ENCODE results near the gene PITPNC1. TPM values are rescaled to one million over a fixed set of nuclear protein-coding genes. Genes with fewer than 3 reads are reported as not detected.

Gene PITPNC1
- total RNA-seq, 1 experiment from 2014 or later, result 37.5 TPM

GRCh38 chr17:67615736-67616135 lies 238.7 kb downstream of the PITPNC1 start:
- no peak overlapping the region for H3K4me2 ChIP-seq (ENCODE audit: insufficient read depth, insufficient read length, low read length)
- no CpG with 5 or more reads among the region's 7 CpGs for WGBS (ENCODE audit: extremely low coverage, insufficient read length, low lambda C conversion rate)
- TF ChIP-seq CTCF (conservative IDR thresholded peaks at IDR 0.05), result no peak
- no peaks in the 10 kb centered on the region for H3K36me3 Mint-ChIP-seq (ENCODE audit: insufficient read depth in 1 of 3, low read depth in 3 of 3)
- no peaks in the 10 kb centered on the region for H3K79me2 ChIP-seq (ENCODE audit: insufficient read depth, low read length)
- no peaks in the 10 kb centered on the region for H3K27me3 Mint-ChIP-seq (ENCODE audit: low read depth)
- no peaks in the 10 kb centered on the region for H3K27me3 ChIP-seq (ENCODE audit: insufficient read depth, low read length)
- H3K4me3 Mint-ChIP-seq, result no peak overlapping the region
- no peak overlapping the region for H2BK5ac ChIP-seq (ENCODE audit: insufficient read length, low read length)
- H3K14ac ChIP-seq (ENCODE audit: insufficient read depth, low read length), result no peak overlapping the region
- no peaks in the 10 kb centered on the region for H3K9me3 Mint-ChIP-seq
- H3K9me3 ChIP-seq (ENCODE audit: control insufficient read depth, low read depth, low read length), result no peaks in the 10 kb centered on the region
- H3K56ac ChIP-seq (ENCODE audit: insufficient read length, low read depth, low read length), result no peak overlapping the region
- H4K91ac ChIP-seq (ENCODE audit: insufficient read length, low read depth, low read length), result no peak overlapping the region
- H4K20me1 ChIP-seq (ENCODE audit: control insufficient read depth, insufficient read depth, insufficient read length), result no peaks in the 10 kb centered on the region
- no peaks in the 10 kb centered on the region for H3K79me1 ChIP-seq (ENCODE audit: insufficient read depth, low read depth, low read length, poor library complexity, severe bottlenecking)
- H3K27ac Mint-ChIP-seq, result peak overlapping the region in 1 of 3 experiments; percentile 81; a peak in 1 of 7 replicates
- no peaks in the 10 kb centered on the region for H3K4me1 ChIP-seq (ENCODE audit: insufficient read depth, low read length)
- no peak for DNase-seq
- no peak overlapping the region for H3K4ac ChIP-seq (ENCODE audit: low read depth, low read length)
- no peak overlapping the region for H3K9ac ChIP-seq (ENCODE audit: extremely low read depth, insufficient read length, low read length)
- no peak overlapping the region; the same call in 1 of the 2 replicates for H2BK15ac ChIP-seq (ENCODE audit: low read depth, low read length)
- no peak overlapping the region for H4K8ac ChIP-seq (replicated peaks; ENCODE audit: insufficient read length, low read depth, low read length)
- no peak overlapping the region for H3T11ph ChIP-seq (ENCODE audit: low read length)
- no peak overlapping the region for H3K27ac ChIP-seq (ENCODE audit: insufficient read length, low read depth, low read length)
- no peak overlapping the region for H2AK5ac ChIP-seq (ENCODE audit: insufficient read length, low read length)
- no peak overlapping the region for H2BK120ac ChIP-seq (ENCODE audit: low read depth, low read length, poor library complexity, severe bottlenecking)
- no peaks in the 10 kb centered on the region for H3K23me2 ChIP-seq (ENCODE audit: insufficient read length, low read depth, low read length, poor library complexity, severe bottlenecking)
- H3K18ac ChIP-seq (ENCODE audit: insufficient read length, low read depth, low read length), result no peak overlapping the region
- 0 out of 4 replicates have a peak, but pooled peaks cover 3 to 5% of the 10 kb centered on the region in 2 experiments for H3K4me1 Mint-ChIP-seq
- H2AFZ ChIP-seq (ENCODE audit: low read length), result no peak overlapping the region
- no peak overlapping the region for H2BK12ac ChIP-seq (ENCODE audit: insufficient read length, low read depth, low read length)
- no peak overlapping the region for H4K5ac ChIP-seq (ENCODE audit: insufficient read length, low read depth, low read length)
- H2BK20ac ChIP-seq (ENCODE audit: low read depth, low read length, poor library complexity, severe bottlenecking), result no peak overlapping the region
- H3K23ac ChIP-seq (ENCODE audit: insufficient read length, low read depth, low read length), result no peak overlapping the region

All from H9 (cell line).